OCI-M1 (cell line): ENCODE results near the gene PRDX6.
A peak's percentile ranks its signal among the peaks of the same experiment; 100 is the strongest.
"Not testable (repeated sequence)": the region's sequence is repeated elsewhere in the genome, so short reads cannot be mapped to it uniquely, and the experiment has no call there.

Source experiments
- DNase-seq: peaks from one replicate; lab custom pipeline; 2025; lab: John Stamatoyannopoulos, UW

PRDX6 gene, protein sequence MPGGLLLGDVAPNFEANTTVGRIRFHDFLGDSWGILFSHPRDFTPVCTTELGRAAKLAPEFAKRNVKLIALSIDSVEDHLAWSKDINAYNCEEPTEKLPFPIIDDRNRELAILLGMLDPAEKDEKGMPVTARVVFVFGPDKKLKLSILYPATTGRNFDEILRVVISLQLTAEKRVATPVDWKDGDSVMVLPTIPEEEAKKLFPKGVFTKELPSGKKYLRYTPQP

DNA sequence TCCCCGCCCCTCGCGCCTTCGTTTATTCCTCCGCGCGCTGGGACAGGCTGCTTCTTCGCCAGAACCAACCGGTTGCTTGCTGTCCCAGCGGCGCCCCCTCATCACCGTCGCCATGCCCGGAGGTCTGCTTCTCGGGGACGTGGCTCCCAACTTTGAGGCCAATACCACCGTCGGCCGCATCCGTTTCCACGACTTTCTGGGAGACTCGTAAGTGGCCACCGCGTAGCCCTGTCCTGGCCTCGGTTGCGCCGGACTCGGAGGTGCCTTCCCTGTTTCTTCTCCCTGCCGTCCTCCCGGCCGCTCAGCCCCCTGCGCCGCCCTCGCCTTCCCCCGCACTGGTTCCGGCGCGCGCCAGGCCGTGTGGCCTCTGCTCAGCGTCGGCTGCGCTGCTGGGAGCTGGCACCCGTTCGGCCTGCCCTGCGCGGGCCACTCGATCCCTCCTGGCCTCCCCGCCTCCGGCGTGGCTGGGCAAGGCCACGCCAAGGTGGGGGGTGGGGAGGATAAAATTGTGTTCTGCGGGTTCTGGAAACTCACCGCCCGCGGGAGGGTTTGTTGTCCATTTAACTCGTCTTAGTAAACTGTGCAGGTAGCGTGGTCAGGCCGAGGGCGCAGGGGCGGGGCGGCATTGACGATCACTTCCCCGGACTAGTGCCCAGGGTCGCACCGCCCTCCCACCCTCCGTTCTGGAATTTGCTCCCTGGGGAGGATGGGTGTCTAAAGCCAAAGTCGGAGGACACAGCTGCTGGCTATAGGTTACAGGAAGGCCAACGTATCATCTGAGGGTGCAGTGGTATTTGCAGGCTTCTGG lies at the start of gene PRDX6:
Gene PRDX6, plus strand, starts transcription at position 50 of the 808 bp plus-strand sequence. Its CDS starts 63 bp downstream, at position 113.
- peak; percentile 94 for DNase-seq

DNA sequence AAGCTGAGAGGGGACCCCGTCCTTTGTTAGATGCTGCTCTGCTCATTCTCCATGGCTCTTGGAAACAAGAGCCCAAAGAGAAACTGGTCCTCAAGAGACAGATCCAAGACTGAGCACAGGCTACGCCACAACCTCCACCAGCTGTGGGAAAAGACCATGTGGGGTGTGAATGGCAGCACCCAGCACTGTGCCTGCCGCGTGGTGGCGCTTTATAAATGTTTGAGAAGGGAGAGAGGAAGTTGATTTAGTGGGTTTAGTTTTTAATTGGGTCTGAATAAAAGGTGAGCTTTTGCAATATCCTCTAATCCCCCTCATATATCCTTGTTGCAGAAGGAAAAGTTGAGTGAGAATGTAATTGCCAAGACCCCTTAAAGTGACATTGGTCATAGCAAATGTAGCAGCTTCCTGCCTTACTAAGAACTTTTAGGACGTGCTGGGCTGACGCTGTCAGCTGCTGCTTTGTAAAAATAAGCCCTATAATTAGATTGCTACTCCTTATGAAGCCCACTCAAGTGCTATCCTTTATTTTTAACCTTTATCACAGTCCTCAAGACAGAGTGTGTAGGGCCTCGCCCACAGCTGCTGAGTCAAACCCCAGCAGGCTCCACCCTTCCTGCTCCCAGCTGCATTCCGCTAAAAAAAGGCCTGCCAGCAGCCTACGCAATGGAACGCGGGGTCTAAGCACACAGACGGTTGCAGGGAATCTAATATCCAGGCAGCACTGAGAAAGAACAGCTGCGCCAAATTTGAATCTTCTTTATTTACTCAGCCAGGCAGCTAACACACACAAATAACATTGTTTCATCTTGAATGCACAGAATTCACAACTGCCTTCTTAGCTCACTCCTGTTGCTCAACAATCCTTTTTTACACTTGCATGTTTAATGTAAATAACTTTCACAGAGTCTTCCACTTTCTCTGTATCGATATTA lies 47.4 kb upstream of the PRDX6 start:
- peak; percentile 95 for DNase-seq

DNA sequence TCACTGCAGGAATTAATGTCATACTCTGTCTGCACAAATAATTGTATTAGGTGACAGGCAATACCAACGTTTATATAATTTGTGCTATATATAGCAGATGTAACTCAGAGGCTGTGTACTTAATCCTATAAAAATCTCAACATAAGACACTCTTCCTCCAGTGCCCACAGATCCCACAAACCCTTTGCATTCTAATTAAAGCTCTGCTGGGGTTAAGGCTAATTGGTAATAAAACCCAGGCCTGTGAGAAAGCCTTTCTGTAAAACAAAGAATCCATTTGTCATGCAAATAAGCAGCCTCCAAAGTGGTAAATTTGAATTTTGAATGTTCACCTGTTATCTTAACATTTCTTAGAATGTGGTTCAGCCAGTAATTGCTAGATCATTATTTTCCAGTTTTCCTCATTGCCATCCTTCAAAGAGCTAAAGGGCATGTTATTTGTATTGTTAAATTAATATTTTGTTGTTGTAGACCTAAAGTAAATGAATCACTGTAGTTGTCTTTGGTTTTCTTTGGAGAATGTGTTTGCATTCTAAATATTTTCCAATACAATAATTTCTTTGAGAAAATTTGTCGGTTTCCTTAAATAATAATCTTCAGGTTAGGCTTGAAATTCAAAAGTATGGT lies 46.3 kb upstream of the PRDX6 start:
- DNase-seq: peak; percentile 63

DNA sequence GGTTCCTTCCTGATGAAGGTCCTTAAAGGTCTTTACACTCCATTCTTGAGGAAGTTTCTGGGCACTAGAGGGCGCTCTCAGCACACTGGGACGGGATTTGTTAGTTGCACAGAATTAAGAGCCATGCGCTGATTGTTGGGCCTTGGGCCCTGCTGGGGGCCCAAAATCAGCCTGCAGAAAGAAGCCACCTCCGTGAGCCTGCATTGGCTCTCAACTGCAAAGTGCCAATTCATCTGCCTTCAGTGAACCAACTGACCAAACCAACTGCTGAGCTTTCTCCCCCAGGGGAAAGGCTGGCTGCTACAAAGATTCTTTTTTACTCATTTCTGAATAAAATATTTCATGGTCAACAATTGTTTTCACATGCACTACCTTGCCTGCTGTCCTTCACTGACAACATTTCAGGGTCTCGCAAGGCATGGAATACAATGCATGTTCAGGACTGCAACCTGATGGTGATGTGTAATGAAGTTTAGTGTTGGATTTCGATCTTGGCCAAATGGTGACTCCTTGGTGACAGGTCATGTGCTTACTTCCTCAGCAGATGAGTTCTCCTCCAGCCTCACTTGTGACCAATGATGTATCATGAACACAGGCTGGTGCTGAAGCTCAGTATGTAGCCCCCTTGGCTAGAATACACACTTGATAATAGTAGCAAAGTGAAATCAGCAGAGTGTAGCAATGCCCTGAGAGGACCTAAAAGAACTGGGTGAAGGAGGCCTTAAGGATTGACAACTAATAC lies 45.7 kb upstream of the PRDX6 start:
- DNase-seq: peak; percentile 98

DNA sequence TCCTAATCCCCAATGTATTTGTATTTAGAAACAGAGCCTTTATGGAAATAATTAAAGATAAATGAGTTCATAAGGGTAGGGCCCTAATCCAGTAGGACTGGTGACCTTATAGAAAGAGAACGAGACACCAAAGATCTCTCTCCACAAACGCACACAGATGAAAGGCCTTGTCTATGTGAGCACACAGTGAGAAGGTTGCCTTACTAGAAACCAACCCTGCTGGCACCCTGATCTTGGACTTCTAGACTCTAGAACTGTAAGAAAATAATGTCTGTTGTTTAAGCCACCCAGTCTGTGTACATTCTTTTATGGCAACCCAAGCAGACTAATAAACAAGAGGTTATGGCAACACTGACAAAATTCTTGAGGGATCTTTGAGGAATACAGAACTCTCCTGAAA lies 44.8 kb upstream of the PRDX6 start:
- DNase-seq: no peak

DNA sequence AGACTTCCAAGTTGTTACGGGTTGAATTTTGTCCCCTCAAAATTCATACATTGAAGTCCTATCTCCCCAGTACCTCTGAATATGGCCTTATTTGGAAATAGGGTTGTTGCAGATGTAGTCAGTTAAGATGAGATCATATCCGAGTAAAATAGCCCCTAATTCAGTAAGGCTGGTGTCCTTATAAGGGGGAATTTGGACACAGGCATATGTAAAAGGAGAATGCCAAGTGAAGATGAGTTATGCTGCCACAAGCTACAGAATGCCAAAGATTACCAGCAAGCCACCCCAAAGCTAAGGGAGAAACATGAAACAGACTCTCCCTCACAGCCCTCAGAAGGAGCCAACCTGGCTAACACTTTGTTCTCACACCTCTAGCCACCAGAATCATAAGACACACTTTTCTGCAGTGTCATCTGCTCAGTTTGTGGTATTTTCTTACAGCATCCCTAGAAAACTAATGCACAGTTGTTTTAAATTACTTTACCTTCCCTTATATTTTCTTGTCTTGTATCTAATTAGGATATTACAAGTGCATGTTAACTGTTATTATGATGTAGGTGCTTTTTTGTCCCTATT lies 43.3 kb upstream of the PRDX6 start:
- no peak for DNase-seq

DNA sequence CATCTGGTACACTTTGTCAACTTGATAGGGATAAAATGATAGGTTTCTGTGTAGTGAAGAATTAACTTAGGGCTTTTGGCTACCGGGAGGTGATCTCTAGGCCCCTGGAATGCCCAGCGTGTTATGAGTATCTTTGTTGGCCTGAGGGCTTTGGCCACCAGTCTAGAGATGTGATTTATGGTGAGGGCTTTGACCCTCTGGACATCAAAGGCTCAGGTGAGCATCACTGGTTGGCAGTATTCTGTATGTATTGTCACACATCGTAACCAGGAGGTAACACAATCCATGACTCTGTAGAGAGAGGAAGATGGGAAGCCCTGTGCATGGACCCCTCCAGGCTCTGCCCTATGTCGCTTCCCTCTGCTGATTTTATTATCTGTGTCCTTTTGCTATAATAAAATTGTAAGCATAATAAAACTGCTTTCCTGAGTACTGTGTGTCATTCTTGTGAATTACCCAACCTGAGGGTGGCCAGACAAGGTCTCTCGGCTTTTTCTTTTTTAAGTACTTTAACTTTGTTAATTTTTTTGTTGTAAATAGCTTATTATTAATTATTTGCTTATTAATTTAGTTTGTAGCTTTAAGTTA lies 40.2 kb upstream of the PRDX6 start:
- DNase-seq: no peak

DNA sequence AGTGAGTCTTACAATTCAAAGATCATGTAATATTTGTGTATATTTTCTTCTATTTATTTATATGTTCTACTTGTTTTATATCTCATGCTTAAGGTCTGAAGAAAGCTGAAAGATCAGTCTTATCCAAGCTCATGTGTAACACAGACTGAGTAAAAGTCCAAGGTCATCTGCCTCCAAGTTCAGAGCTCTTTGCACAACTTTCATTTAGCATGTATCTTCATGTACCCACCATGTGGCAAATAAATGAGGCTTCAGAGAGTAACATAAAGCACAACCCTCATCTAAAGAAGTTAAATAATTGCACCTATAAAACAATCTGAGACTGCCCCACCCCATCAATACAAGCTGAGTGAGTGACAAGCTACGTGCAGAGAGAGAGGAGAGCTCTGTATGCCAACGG lies 38.5 kb upstream of the PRDX6 start:
- DNase-seq: no peak

DNA sequence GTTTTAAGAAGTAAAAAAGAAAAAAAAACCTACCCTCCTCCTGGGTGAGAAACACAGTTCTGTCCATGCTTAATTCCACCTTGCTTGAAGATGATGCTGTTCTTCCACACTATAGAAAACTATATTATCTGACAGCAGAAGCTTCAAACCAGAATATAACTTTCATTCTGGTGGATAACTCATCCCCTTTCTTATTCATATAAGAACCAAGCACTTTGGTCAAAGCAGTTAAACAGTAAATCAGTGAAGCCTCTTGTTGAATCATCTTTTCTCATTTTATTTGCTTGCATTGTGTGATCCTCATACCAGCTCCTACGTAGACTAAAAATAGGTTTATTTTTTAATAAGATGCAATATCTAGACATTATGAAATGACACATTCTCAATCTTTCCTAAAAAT lies 36.7 kb upstream of the PRDX6 start:
- no peak for DNase-seq

DNA sequence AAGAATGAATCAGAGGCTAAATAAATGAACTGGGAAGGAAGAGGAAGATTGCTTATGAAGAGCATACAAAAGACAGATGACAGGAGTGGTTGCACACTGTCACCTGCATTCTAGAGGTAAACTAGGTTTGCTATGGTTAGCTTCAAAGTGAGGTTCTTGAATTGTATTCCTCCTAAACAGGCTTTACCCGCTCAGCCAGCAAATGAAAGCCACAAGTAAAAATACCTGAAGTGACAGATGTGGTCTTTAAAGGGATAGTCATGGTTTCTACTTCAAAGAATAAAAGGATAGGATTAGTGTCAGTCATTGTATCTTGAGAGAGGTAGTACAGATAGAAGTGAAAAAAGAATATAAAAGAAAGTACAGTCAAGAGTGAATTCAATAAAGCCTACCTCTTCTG lies 32.4 kb upstream of the PRDX6 start:
- no peak for DNase-seq

DNA sequence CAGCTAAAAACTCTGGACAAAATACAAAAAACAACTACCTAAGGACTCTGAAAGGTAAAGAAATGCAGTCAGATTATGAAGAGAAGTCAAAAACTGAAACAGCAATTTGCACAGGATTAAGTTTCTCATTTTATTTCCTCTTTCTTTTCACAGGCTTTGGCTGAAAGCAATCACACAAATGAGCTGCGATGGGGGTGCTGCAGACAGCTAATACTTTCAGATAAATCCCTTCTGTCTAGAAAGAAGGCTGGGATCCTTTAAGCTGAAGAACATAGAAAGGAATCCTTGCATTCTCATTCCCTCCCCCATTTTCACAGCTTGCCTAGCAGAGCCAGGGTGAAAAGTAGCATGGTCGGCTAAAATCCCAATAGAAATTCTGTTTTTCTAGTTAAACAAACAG lies 32.0 kb upstream of the PRDX6 start:
- DNase-seq: no peak

DNA sequence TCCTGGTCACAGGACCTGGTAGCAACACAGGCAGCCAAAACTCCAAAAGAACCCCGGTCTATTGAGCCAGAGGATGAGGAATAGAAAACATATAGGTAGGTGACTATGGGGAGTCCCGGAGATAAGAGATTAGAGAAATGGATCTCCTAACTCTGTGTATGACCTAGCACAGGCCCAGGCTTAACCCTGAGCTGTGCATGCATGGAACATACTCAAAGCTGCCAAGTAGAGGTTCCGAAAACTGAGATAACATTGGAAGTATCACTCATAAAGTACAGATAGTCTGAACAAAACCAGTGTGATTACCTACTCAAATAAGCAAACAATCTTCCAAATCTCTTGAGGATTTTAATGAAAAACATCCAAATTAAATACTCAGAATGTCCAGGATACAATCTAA lies 31.5 kb upstream of the PRDX6 start:
- no peak for DNase-seq

DNA sequence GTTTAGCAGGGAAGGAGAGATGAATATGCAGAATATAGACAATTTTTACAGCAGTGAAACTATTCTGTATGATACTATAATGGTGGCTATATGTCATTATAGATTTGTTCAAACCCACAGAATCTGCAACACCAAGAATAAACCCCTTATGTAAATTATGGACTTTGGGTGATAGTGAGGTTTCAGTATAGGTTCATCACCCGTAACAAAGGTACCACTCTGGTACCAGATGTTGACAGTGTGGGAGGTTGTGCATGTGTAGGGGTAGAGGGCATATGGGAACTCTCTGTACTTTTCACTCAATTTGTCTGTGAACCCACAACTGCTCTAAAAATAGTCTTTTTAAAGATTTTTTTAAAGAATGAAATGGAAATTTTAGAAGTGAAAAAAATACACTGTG lies 29.9 kb upstream of the PRDX6 start:
- no peak for DNase-seq

DNA sequence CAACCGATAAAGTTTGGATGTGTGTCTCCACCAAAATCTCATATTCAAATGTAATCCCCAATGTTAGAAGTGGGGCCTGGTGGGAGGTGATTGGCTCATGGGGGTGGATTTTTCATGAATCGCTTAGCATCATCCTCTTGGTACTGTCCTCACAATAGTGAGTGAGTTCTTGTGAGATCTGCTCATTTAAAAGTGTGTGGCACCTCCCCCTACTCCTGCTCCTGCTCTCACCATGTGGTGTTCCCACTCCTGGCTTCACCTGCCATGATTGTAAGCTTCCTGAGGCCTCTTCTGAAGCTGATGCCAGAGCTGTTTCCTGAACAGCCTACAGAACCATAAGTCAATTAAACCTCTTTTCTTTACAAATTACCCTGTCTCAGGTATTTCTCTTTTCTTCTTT lies 28.2 kb upstream of the PRDX6 start:
- DNase-seq: no peak

DNA sequence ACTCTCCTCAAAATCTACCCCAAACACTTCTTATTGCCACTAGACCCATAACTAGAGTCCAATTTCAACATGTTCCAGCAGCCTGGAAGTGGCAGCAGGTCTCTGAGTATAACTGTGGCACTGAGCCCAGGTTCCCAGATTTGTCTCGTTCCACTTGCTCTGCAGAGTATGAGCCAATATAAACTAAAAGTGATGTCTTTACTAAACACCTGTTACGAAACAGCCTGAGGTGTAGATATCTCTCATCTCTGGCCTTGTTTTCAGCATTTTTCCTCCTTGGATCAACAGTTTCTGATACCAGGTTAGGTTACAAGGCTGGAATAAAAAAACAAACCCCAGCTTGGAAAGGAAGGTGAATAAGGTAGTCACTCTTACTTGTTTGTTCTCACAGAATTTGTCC lies 25.2 kb upstream of the PRDX6 start:
- DNase-seq: no peak

DNA sequence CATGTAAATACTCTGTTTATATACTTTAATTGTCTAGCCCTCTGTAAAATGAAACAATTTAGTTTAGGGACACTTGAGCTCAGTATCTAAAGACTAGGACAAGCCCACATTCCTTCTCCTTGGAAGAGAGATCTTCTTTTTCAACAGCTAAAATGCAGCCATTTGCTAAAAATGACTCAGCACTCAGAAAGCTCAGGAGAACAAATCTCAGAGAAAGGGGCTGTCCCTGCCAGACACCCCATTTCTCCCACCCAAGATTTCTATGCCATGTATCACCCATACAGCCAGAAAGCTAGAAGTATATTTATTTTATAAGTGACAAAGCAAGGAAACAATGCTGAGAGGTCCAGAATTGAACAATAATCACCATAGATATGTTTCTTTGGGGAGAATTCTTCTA lies 23.2 kb upstream of the PRDX6 start:
- no peak for DNase-seq

DNA sequence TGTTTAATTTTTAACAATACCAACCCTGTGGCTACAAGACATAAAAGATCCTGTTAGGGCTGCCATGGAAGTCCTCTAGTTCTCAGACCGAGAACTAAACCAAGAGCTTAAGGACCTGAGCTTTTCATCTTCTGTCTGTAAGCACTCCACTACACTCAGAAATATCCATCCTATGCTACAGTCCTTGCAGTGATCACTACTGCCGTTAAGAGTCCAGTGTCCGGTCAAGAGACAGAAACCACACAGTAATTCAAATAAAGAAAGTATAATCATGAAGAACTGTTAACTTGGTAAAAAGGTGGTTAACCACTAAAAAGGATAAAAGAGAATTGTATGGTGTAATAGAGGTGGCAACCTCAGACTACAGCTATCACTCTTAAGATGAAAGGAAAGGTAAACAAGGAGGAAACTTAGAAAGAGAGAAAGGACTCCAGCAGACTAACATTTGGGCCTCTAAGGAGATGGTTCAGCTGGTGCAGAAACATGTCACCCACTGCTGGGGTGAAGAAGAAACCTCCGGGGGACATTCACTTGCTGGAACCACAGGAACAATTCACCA lies 22.1 kb upstream of the PRDX6 start:
- no peak for DNase-seq

DNA sequence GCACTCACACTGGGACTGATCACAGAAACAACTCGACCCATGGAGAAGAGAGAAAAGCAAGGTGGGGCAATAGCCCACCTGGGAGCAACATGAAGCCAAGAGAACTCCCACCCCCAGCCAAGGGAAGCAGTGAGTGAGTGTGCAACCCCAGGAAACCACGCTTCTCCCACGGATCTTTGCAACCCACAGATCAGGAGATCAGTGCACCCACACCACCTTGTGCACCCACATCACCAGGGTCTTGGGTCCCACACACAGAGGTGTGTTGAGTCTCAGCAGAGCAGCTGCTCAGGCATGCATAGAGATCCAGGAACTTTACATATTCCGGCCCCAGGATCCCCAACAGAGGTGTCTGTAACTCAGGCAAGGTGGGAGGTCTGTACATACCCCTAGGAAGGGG lies 17.2 kb upstream of the PRDX6 start:
- no peak for DNase-seq

DNA sequence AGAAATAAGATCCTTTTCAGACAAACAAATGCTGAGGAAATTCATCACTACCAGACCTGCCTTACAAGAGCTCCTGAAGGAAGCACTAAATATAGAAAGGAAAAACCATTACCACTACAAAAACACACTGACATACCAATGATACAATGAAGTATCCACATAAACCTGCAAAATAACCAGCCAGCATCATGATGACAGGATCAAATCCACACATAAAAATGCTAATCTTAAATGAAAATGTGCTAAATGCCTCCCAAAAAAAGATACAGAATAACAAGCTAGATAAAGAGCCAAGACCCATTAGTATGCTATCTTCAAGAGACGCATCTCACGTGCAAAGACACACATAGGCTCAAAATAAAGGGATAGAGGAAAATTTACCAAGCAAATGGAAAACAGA lies 14.5 kb upstream of the PRDX6 start:
- DNase-seq: not testable (repeated sequence)

DNA sequence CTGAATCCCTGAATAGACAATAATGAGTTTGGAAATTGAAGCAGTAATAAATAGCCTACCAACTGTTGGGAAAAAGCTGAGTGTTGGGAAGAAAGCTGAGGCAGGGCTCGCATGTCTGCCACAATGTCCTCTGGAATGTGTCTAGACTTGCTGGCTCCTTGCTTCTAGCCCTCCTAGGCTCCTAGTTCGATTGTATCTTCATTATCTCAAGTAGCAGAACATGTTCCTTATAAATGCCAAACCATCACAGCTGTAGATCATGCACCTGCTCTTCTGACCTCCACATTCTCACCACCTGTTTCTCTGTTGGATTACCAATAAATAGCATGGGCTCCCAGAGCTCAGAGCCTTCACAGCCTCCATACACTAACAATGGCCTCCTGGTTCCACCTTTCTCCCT lies 12.9 kb upstream of the PRDX6 start:
- DNase-seq: not testable (repeated sequence)
